ENCODE measurements around the gene NOXA1. TPM values are rescaled to one million over a fixed set of nuclear protein-coding genes. Genes with fewer than 3 reads are reported as not detected.

The NOXA1 gene
- total RNA-seq, 1 donor from 2014 or later = 0.50 TPM

DNA sequence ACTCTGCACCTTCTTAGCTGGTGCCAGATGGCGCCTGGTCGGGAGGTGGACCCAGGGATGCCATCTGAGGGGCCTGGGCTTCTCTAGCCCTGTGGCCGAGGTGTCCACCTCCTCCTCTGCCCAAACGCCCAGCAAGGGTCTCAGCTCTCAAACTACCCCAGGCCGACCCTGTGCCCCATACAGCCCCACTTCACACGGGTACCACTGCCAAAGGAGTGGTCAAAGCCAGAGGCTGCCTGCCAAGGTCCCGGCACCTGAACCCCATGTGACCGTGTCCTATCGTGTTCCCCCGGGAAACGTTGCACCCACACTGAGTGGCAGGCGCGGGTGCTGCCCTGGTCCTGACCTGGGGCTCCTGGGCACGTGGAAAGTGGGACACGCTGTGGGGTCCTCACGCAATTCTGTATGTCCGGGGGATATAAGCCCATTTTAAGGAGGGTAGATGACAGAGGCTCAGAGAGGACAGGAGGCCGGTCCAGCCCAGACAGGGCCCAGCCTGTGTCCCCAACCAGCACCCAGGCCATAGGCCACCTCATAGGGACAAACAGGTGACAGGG lies 16.0 kb downstream of the NOXA1 start:
- Mint-ChIP-seq H3K4me3 (ENCODE audit: unreplicated experiment) (no peak overlapping the region), H3K4me1 (ENCODE audit: low read depth, unreplicated experiment) (no peaks in the 10 kb centered on the region)

DNA sequence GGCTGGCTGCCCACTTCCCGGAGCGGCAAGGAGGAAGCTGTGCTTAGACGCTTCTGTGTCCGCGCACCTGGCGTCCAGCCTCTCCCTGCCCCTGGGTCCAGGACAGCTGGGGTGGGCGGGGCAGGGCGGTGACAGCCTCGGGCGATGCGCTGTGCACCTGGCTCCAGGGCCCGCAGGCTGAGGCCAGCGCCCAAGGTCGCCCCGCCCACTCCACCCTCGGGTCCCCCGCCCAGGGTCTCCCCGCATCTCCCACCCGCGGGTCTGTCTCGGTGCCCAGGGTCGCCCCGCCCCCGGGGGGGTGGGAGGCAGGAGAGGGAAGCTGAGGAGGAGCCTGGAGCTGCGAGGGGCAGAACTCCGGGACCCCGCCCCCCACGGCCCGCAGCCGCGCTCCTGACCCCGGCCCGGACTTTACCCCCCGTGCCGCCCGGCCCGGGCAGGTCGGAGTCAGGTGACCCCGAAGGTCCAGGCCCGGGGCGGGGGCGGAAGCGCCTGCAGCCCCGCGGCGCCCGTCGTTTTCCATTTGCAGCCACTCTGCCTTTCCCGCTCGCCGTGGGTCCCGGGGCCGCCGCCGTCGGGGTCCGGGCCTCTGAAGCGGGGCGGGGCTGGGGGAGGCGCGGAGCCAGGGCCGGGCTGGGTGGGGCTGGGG lies 18.2 kb downstream of the NOXA1 start, which contains the start of gene ENTPD8:
Gene ENTPD8 (minus strand): TSS at position 69 of the 646 bp plus-strand sequence. CDS start 3,072 bp downstream, outside the sequence.
- Mint-ChIP-seq H3K27ac (ENCODE audit: unreplicated experiment) (peak within 1 kb of the TSS; percentile 11), H3K4me3 (ENCODE audit: unreplicated experiment) (peak within 1 kb of the TSS; percentile 66), H3K27me3 (ENCODE audit: low read depth, unreplicated experiment) (peaks cover 7% of the 10 kb centered on the region), H3K36me3 (ENCODE audit: low read depth, unreplicated experiment) (peaks cover 1% of the 10 kb centered on the region), H3K4me1 (ENCODE audit: low read depth, unreplicated experiment) (peaks cover 2% of the 10 kb centered on the region), H3K9me3 (ENCODE audit: unreplicated experiment) (no peaks in the 10 kb centered on the region)
- H3K27ac ChIP-seq (ENCODE audit: low read depth, low read length) = no peak within 1 kb of the TSS
- H3K27me3 ChIP-seq (ENCODE audit: insufficient read depth, low read length) = peaks cover 3% of the 10 kb centered on the region
- H3K79me2 ChIP-seq (ENCODE audit: insufficient read depth, low read length) = no peaks in the 10 kb centered on the region
- no peaks in the 10 kb centered on the region for H3K9me3 ChIP-seq (ENCODE audit: insufficient read depth, low read depth, low read length)
- peak; percentile 34 for TF ChIP-seq EZH2 (IDR thresholded peaks at IDR 0.05; ENCODE audit: insufficient read depth, low read length)
- TF ChIP-seq, protein P1, sequence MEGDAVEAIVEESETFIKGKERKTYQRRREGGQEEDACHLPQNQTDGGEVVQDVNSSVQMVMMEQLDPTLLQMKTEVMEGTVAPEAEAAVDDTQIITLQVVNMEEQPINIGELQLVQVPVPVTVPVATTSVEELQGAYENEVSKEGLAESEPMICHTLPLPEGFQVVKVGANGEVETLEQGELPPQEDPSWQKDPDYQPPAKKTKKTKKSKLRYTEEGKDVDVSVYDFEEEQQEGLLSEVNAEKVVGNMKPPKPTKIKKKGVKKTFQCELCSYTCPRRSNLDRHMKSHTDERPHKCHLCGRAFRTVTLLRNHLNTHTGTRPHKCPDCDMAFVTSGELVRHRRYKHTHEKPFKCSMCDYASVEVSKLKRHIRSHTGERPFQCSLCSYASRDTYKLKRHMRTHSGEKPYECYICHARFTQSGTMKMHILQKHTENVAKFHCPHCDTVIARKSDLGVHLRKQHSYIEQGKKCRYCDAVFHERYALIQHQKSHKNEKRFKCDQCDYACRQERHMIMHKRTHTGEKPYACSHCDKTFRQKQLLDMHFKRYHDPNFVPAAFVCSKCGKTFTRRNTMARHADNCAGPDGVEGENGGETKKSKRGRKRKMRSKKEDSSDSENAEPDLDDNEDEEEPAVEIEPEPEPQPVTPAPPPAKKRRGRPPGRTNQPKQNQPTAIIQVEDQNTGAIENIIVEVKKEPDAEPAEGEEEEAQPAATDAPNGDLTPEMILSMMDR (IDR thresholded peaks at IDR 0.05; ENCODE audit: insufficient read depth, low read depth, low read length) = no peak
- peak within 1 kb of the TSS; percentile 75 for H3K4me2 ChIP-seq (ENCODE audit: low read length)
- H3K9ac ChIP-seq (ENCODE audit: low read length) = no peak within 1 kb of the TSS
- no peaks in the 10 kb centered on the region for H3K4me1 ChIP-seq (ENCODE audit: insufficient read depth, low read length)
- no peak for DNase-seq (ENCODE audit: low read depth)
- H4K20me1 ChIP-seq (ENCODE audit: insufficient read depth, low read length) = peaks cover 5% of the 10 kb centered on the region
- no peak within 1 kb of the TSS for H3K4me3 ChIP-seq (ENCODE audit: insufficient read depth, low read depth, low read length)
- H3K36me3 ChIP-seq (ENCODE audit: insufficient read depth, low read length) = no peaks in the 10 kb centered on the region
- FAIRE-seq = no peak
- H2AFZ ChIP-seq (ENCODE audit: low read depth, low read length) = no peak within 1 kb of the TSS

More for the DNA sequence above, 16.0 kb downstream of the NOXA1 start:
- H2AFZ ChIP-seq (ENCODE audit: low read depth, low read length) = no peak overlapping the region
- Mint-ChIP-seq H3K27ac (ENCODE audit: unreplicated experiment) (no peak overlapping the region), H3K36me3 (ENCODE audit: low read depth, unreplicated experiment) (no peaks in the 10 kb centered on the region), H3K9me3 (ENCODE audit: unreplicated experiment) (no peaks in the 10 kb centered on the region), H3K27me3 (ENCODE audit: low read depth, unreplicated experiment) (peaks cover 8% of the 10 kb centered on the region)
- no peak for TF ChIP-seq EZH2 (IDR thresholded peaks at IDR 0.05; ENCODE audit: insufficient read depth, low read length)
- TF ChIP-seq, protein P1 (IDR thresholded peaks at IDR 0.05; ENCODE audit: insufficient read depth, low read depth, low read length) = no peak
- no peak overlapping the region for H3K27ac ChIP-seq (ENCODE audit: low read depth, low read length)
- H3K36me3 ChIP-seq (ENCODE audit: insufficient read depth, low read length) = no peaks in the 10 kb centered on the region
- DNase-seq (ENCODE audit: low read depth) = no peak
- H3K4me3 ChIP-seq (ENCODE audit: insufficient read depth, low read depth, low read length) = no peak overlapping the region
- H3K9me3 ChIP-seq (ENCODE audit: insufficient read depth, low read depth, low read length) = no peaks in the 10 kb centered on the region
- no peak overlapping the region for H3K4me2 ChIP-seq (ENCODE audit: low read length)
- H3K4me1 ChIP-seq (ENCODE audit: insufficient read depth, low read length) = peaks cover 7% of the 10 kb centered on the region
- no peaks in the 10 kb centered on the region for H3K79me2 ChIP-seq (ENCODE audit: insufficient read depth, low read length)
- no peak overlapping the region for H3K9ac ChIP-seq (ENCODE audit: low read length)
- no peaks in the 10 kb centered on the region for H4K20me1 ChIP-seq (ENCODE audit: insufficient read depth, low read length)
- H3K27me3 ChIP-seq (ENCODE audit: insufficient read depth, low read length) = peaks cover 3% of the 10 kb centered on the region
- no peak for FAIRE-seq

DNA sequence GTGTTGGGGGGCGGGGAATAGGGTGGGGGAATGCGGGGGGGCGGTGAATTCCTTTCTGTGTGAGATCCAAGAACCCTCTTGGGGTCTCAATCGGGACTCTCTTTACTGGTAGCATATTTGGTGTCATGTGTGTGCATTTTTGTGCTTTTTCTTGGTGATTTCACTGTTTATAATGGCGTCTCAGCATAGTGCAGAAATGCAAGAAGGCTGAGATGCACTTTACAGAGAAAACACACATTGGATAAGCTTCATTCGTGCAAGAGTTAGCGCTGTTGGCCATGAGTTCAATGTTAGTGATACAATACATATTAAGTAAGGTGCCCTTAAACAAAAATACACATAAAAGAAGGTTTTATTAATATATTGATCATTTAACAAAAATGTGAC lies 18.7 kb downstream of the NOXA1 start:
- Histone ChIP-seq H3K4me1 (ENCODE audit: insufficient read depth, low read length) (no peaks in the 10 kb centered on the region), H3K27me3 (ENCODE audit: insufficient read depth, low read length) (peaks cover 3% of the 10 kb centered on the region), H3K36me3 (ENCODE audit: insufficient read depth, low read length) (no peaks in the 10 kb centered on the region), H3K27ac (ENCODE audit: low read depth, low read length) (no peak overlapping the region), H3K9ac (ENCODE audit: low read length) (no peak overlapping the region), H3K79me2 (ENCODE audit: insufficient read depth, low read length) (no peaks in the 10 kb centered on the region), H2AFZ (ENCODE audit: low read depth, low read length) (no peak overlapping the region), H3K4me3 (ENCODE audit: insufficient read depth, low read depth, low read length) (no peak overlapping the region), H3K4me2 (ENCODE audit: low read length) (no peak overlapping the region), H3K9me3 (ENCODE audit: insufficient read depth, low read depth, low read length) (no peaks in the 10 kb centered on the region), H4K20me1 (ENCODE audit: insufficient read depth, low read length) (peaks cover 5% of the 10 kb centered on the region)
- H3K4me3 Mint-ChIP-seq (ENCODE audit: unreplicated experiment) = peak overlapping the region; percentile 66
- DNase-seq (ENCODE audit: low read depth) (no peak), FAIRE-seq (no peak)
- peak overlapping the region; percentile 11 for H3K27ac Mint-ChIP-seq (ENCODE audit: unreplicated experiment)
- peaks cover 1% of the 10 kb centered on the region for H3K36me3 Mint-ChIP-seq (ENCODE audit: low read depth, unreplicated experiment)
- H3K4me1 Mint-ChIP-seq (ENCODE audit: low read depth, unreplicated experiment) = peaks cover 2% of the 10 kb centered on the region
- H3K9me3 Mint-ChIP-seq (ENCODE audit: unreplicated experiment) = no peaks in the 10 kb centered on the region
- TF ChIP-seq EZH2 (IDR thresholded peaks at IDR 0.05; ENCODE audit: insufficient read depth, low read length) = no peak
- peaks cover 7% of the 10 kb centered on the region for H3K27me3 Mint-ChIP-seq (ENCODE audit: low read depth, unreplicated experiment)
